ENCODE results near the gene PMFBP1.

DNA sequence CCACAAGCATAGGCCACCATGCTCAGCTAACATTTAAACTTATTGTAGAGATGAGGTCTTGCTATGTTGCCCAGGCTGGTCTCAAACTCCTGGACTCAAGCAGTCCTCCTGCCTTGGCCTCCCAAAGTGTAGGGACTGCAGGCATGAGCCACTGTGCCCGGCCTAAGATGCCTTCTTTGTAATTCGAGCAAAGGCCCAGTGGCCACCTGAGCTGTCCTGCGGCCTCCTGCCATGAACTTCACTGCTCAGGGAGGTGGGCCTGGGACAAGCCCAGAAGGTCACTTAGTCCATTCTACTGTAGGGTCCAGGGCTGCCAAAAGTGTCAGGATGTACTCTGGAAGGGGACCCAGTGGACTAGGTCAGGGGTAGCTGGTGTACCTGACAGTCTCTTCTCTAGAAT is 47.8 kb downstream of the PMFBP1 start:
- TF ChIP-seq, protein P1, sequence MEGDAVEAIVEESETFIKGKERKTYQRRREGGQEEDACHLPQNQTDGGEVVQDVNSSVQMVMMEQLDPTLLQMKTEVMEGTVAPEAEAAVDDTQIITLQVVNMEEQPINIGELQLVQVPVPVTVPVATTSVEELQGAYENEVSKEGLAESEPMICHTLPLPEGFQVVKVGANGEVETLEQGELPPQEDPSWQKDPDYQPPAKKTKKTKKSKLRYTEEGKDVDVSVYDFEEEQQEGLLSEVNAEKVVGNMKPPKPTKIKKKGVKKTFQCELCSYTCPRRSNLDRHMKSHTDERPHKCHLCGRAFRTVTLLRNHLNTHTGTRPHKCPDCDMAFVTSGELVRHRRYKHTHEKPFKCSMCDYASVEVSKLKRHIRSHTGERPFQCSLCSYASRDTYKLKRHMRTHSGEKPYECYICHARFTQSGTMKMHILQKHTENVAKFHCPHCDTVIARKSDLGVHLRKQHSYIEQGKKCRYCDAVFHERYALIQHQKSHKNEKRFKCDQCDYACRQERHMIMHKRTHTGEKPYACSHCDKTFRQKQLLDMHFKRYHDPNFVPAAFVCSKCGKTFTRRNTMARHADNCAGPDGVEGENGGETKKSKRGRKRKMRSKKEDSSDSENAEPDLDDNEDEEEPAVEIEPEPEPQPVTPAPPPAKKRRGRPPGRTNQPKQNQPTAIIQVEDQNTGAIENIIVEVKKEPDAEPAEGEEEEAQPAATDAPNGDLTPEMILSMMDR (conservative IDR thresholded peaks at IDR 0.05) = no peak
- TF ChIP-seq EZH2 (IDR thresholded peaks at IDR 0.05; ENCODE audit: low read depth) = no peak

Measured in PC-9 (cell line).